CD4-positive, alpha-beta T cell (primary cell): ENCODE measurements around the gene BDP1. TPM values are rescaled to one million over a fixed set of nuclear protein-coding genes. Genes with fewer than 3 reads are reported as not detected.

Experiments used
- ATAC-seq: fragments of 200-7000 bp; cut with Tn5 transposase; one replicate; pipeline ENCODE4 v1.10.0; 2022; ENCODE audit warnings: mild to moderate bottlenecking; ENCODE audit not compliant: poor library complexity
- CTCF ChIA-PET: fragments of 350-600 bp; sonication (Branson Sonifier 250); formaldehyde crosslinking; loops from one replicate; lab custom pipeline; 2021; ENCODE audit warnings: antibody characterized with exemption, inconsistent platforms; lab: Charles Lee
- POLR2A ChIA-PET: fragments of 350-600 bp; sonication (Branson Sonifier 250); formaldehyde crosslinking; loops from one replicate; lab custom pipeline; 2021; ENCODE audit warnings: antibody characterized with exemption, inconsistent platforms; lab: Charles Lee
- DNase-seq, 14 experiments: peaks; one replicate each; pipeline ENCODE4 v3.0.0-alpha.2; 2013 to 2020; ENCODE audit warnings: mixed read lengths in 2 of 14
- H3K27ac ChIP-seq, 2 donors: one replicate each; pipeline versions ENCODE4 v1.5.1 to v1.7.0; 2013; ENCODE audit warnings: low read length in 2 of 2, low read depth in 1 of 2, mild to moderate bottlenecking in 1 of 2
- H3K27me3 ChIP-seq, 2 experiments: 1 replicate in 1 of 2; 2 replicates in 1 of 2; pipeline versions ENCODE4 v1.6.1 to v1.7.0; 2013; ENCODE audit warnings: low read length in 2 of 2, control low read depth in 1 of 2, mild to moderate bottlenecking in 1 of 2, moderate library complexity in 1 of 2; ENCODE audit not compliant: insufficient read depth in 2 of 2, control insufficient read depth in 1 of 2
- H3K36me3 ChIP-seq: one replicate; pipeline ENCODE4 v1.6.1; 2013; ENCODE audit warnings: low read length, control low read depth; ENCODE audit not compliant: insufficient read depth
- H3K4me1 ChIP-seq: one replicate; pipeline ENCODE4 v1.6.1; 2013; ENCODE audit warnings: low read length, control low read depth; ENCODE audit not compliant: insufficient read depth
- H3K4me3 ChIP-seq: one replicate; pipeline ENCODE4 v1.5.1; 2013; ENCODE audit warnings: mild to moderate bottlenecking, low read length, moderate library complexity
- H3K9me3 ChIP-seq, 2 experiments: 1 replicate in 1 of 2; 2 replicates in 1 of 2; pipeline versions ENCODE4 v1.6.1 to v1.7.0; 2013; ENCODE audit warnings: low read length in 2 of 2, mild to moderate bottlenecking in 2 of 2, control low read depth in 1 of 2, moderate library complexity in 1 of 2; ENCODE audit not compliant: control insufficient read depth in 1 of 2, insufficient read depth in 1 of 2
- H3K27ac Mint-ChIP-seq: one replicate; pipeline ENCODE4 v1.8.0; 2020; ENCODE audit warnings: mixed read lengths
- H3K27me3 Mint-ChIP-seq: one replicate; pipeline ENCODE4 v1.8.0; 2021; ENCODE audit warnings: mixed read lengths
- H3K36me3 Mint-ChIP-seq: one replicate; pipeline ENCODE4 v1.8.0; 2021; ENCODE audit warnings: low read depth, mixed read lengths
- H3K4me1 Mint-ChIP-seq: one replicate; pipeline ENCODE4 v1.8.0; 2021; ENCODE audit warnings: low read depth, mixed read lengths
- H3K4me3 Mint-ChIP-seq: one replicate; pipeline ENCODE4 v1.8.0; 2020; ENCODE audit warnings: mild to moderate bottlenecking, mixed read lengths
- H3K9me3 Mint-ChIP-seq: one replicate; pipeline ENCODE4 v1.8.0; 2020; ENCODE audit warnings: mixed read lengths
- intact Hi-C, 2 experiments: fragments of 100-400 bp; cut with DNase I in 1 of 2; cut with micrococcal nuclease in 1 of 2; formaldehyde crosslinking; loops; one replicate each; pipeline versions ENCODE4 v1.15.1 to v1.9.0; 2023 to 2025; cut with DNase I, micrococcal nuclease
- total RNA-seq, 174 experiments: library from RNA in 2 of 174; stranded (reverse) in 2 of 174; gene quantifications; one replicate each; pipeline ENCODE4 v1.2.3 and lab custom pipeline; 2021 to 2026
- TF ChIP-seq, protein P1 (sequence below): fragments of 200-600 bp; IDR thresholded peaks from one replicate; pipeline ENCODE4 v1.8.0; 2022; ENCODE audit warnings: antibody characterized with exemption, mild to moderate bottlenecking

The BDP1 gene
- total RNA-seq, 2 experiments from 2014 or later, result 31.3 to 31.9 TPM

DNA sequence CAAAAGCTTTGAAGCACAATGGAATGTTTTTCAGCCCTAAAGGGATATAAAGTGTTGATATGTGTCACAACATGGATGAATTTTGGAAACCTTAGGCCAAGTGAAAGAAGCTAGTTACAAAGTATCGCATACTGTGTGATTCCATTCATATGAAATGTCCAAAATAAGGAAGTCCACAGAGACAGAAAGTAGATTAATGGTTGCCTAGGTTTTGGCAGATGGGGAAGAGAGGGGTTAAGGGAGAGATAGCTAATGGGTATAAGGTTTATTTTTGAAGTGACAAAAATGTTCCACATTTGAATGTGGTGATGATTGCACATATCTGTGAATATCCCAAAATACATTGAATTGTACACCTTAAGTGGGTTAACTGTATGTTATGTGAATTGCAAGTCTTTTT, 74.2 kb downstream of the BDP1 start:
- TF ChIP-seq, protein P1, sequence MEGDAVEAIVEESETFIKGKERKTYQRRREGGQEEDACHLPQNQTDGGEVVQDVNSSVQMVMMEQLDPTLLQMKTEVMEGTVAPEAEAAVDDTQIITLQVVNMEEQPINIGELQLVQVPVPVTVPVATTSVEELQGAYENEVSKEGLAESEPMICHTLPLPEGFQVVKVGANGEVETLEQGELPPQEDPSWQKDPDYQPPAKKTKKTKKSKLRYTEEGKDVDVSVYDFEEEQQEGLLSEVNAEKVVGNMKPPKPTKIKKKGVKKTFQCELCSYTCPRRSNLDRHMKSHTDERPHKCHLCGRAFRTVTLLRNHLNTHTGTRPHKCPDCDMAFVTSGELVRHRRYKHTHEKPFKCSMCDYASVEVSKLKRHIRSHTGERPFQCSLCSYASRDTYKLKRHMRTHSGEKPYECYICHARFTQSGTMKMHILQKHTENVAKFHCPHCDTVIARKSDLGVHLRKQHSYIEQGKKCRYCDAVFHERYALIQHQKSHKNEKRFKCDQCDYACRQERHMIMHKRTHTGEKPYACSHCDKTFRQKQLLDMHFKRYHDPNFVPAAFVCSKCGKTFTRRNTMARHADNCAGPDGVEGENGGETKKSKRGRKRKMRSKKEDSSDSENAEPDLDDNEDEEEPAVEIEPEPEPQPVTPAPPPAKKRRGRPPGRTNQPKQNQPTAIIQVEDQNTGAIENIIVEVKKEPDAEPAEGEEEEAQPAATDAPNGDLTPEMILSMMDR, result no peak
- no peak overlapping the region for H3K27ac ChIP-seq
- no peaks in the 10 kb centered on the region for H3K27me3 ChIP-seq
- no peak overlapping the region for H3K27ac Mint-ChIP-seq
- H3K4me1 ChIP-seq, result no peaks in the 10 kb centered on the region
- peaks cover 18% of the 10 kb centered on the region for H3K36me3 ChIP-seq
- peaks cover 66% of the 10 kb centered on the region for H3K36me3 Mint-ChIP-seq
- intact Hi-C loops, result no loop called here
- H3K9me3 Mint-ChIP-seq, result no peaks in the 10 kb centered on the region
- CTCF ChIA-PET, result no interaction called here
- no peaks in the 10 kb centered on the region for H3K9me3 ChIP-seq
- ATAC-seq, result no peak
- H3K4me3 ChIP-seq, result no peak overlapping the region
- peaks cover 12% of the 10 kb centered on the region for H3K4me1 Mint-ChIP-seq
- no peaks in the 10 kb centered on the region for H3K27me3 Mint-ChIP-seq
- no peak overlapping the region for H3K4me3 Mint-ChIP-seq
- DNase-seq, result no peak
- POLR2A ChIA-PET, result no interaction called here

- no peak overlapping the region for H3K4me3 Mint-ChIP-seq
Measured at GRCh38 chr5:71533142-71533541, 77.7 kb downstream of the BDP1 start.

GRCh38 chr5:71533615-71534014, 78.2 kb downstream of the BDP1 start:
- Mint-ChIP-seq H3K27me3 (no peaks in the 10 kb centered on the region), H3K4me1 (peaks cover 12% of the 10 kb centered on the region), H3K9me3 (no peaks in the 10 kb centered on the region), H3K36me3 (peaks cover 81% of the 10 kb centered on the region), H3K4me3 (no peak overlapping the region), H3K27ac (no peak overlapping the region)
- DNase-seq (peak in 3 of 14 experiments; percentile 59 to 68 (median 63)), ATAC-seq (peak; percentile 66)
- intact Hi-C loops, result no loop called here
- Histone ChIP-seq H3K27me3 (no peaks in the 10 kb centered on the region), H3K9me3 (no peaks in the 10 kb centered on the region), H3K4me3 (no peak overlapping the region), H3K27ac (no peak overlapping the region), H3K36me3 (peaks cover 42% of the 10 kb centered on the region), H3K4me1 (no peaks in the 10 kb centered on the region)
- ChIA-PET CTCF (no interaction called here), POLR2A (no interaction called here)
- TF ChIP-seq, protein P1, result no peak

More at GRCh38 chr5:71533142-71533541, 77.7 kb downstream of the BDP1 start:
- Histone ChIP-seq H3K36me3 (peaks cover 40% of the 10 kb centered on the region), H3K9me3 (no peaks in the 10 kb centered on the region), H3K27me3 (no peaks in the 10 kb centered on the region), H3K4me3 (no peak overlapping the region), H3K4me1 (no peaks in the 10 kb centered on the region), H3K27ac (no peak overlapping the region)
- TF ChIP-seq, protein P1, result no peak
- no peaks in the 10 kb centered on the region for H3K27me3 Mint-ChIP-seq
- ATAC-seq (no peak), DNase-seq (no peak)
- ChIA-PET CTCF (no interaction called here), POLR2A (no interaction called here)
- H3K9me3 Mint-ChIP-seq, result no peaks in the 10 kb centered on the region
- intact Hi-C loops, result no loop called here
- H3K4me1 Mint-ChIP-seq, result peaks cover 12% of the 10 kb centered on the region
- peaks cover 81% of the 10 kb centered on the region for H3K36me3 Mint-ChIP-seq
- H3K27ac Mint-ChIP-seq, result no peak overlapping the region
